Ovary (tissue), 9 donors: ENCODE data around the gene EPPIN. TPM values are rescaled to one million over a fixed set of nuclear protein-coding genes. Genes with fewer than 3 reads are reported as not detected.
"Not testable (repeated sequence)": the region's sequence is repeated elsewhere in the genome, so short reads cannot be mapped to it uniquely, and the experiment has no call there.

Experiments used
- DNase-seq, 5 donors: peaks; one replicate each; pipeline ENCODE4 v3.0.0-alpha.2; 2019 to 2020
- H3K27ac ChIP-seq, 2 donors: fragments of 200-600 bp; one replicate each; pipeline versions ENCODE4 v1.5.1 to v1.8.0; 2019 to 2022
- H3K27me3 ChIP-seq: fragments of 200-600 bp; one replicate; pipeline ENCODE4 v1.8.0; 2022
- H3K36me3 ChIP-seq: fragments of 200-600 bp; sonication (generic); one replicate; pipeline ENCODE4 v1.5.1; 2019
- H3K4me1 ChIP-seq: one replicate; pipeline ENCODE4 v1.8.1; 2013; ENCODE audit warnings: mild to moderate bottlenecking, moderate library complexity; ENCODE audit not compliant: insufficient read depth
- H3K4me3 ChIP-seq: fragments of 200-600 bp; sonication (generic); one replicate; pipeline ENCODE4 v1.5.1; 2017
- H3K9me3 ChIP-seq, 2 donors: fragments of 200-600 bp in 1 of 2; sonication (generic) in 1 of 2; one replicate each; pipeline versions ENCODE4 v1.5.1 to v1.8.1; 2013 to 2019; ENCODE audit warnings: mild to moderate bottlenecking in 1 of 2, moderate library complexity in 1 of 2
- EP300 ChIP-seq: sonication (generic); formaldehyde crosslinking; IDR thresholded peaks from one replicate; pipeline ENCODE4 v1.6.1; 2017; ENCODE audit warnings: antibody characterized with exemption
- POLR2A ChIP-seq: fragments of 450-650 bp; IDR thresholded peaks from one replicate; pipeline ENCODE4 v1.6.1; 2017; ENCODE audit warnings: antibody characterized with exemption, mild to moderate bottlenecking, moderate library complexity
- WGBS, 3 donors: extraction: QIAGEN DNeasy Blood & Tissue Kit in 1 of 3; methylation state at CpG; one replicate each; pipeline versions ENCODE4 v1.1.5 to v1.1.7; 2013 to 2017; 5-methylcytosine and 5-hydroxymethylcytosine counted together
- intact Hi-C, 4 donors: fragments of 100-400 bp; cut with DNase I; formaldehyde crosslinking; loops; one replicate each; pipeline versions ENCODE4 v1.11.0 to v1.15.1; 2022 to 2023
- polyA plus RNA-seq, 2 donors: library from polyadenylated mRNA; stranded (reverse); fragments of 200-250 nt in 1 of 2; fragments of 350-450 nt in 1 of 2; fragmentation: Illumina TruSeq in 1 of 2; extraction: RNeasy Lipid Tissue Mini Kit (QIAGEN cat#74804) in 1 of 2; gene quantifications; one replicate each; pipeline ENCODE4 v1.2.3, GENCODE V29; 2013 to 2014
- total RNA-seq, 7 donors: library from RNA; depleted of rRNA in 2 of 7; stranded (reverse); fragments of >200 nt in 2 of 7; fragmentation: NEBNext Ultra II Directional in 3 of 7; extraction: Animal tissue kit (Norgen Biotek cat#: 25700) in 3 of 7; gene quantifications; one replicate each; pipeline versions ENCODE4 v1.1.0 to v1.2.4, GENCODE V29; 2016 to 2023
- TF ChIP-seq, protein P1 (sequence below), 3 donors: fragments of 450-650 bp in 2 of 3; fragments of 200-600 bp in 1 of 3; IDR thresholded peaks; one replicate each; pipeline versions ENCODE4 v1.5.1 to v1.8.0; 2016 to 2022; ENCODE audit warnings: antibody characterized with exemption in 3 of 3, mild to moderate bottlenecking in 1 of 3
- donor health status: DM: no; HTN: no; CAD: no; lungs with moderate emphysema.
- donor health status: DM: no; HTN: no; CAD: no.
- donor health status: Bipolar disorder and iron deficiency.
- donor health status: DM: yes; HTN: yes; CAD: no.
- donor health status: DM: no; HTN: no; CAD: no.
- donor health status: DM: yes; HTN: yes; CAD: no.

The EPPIN gene
- total and polyA plus RNA-seq, 9 donors, result 0.21 to 1.1 (median 0.34) TPM; not detected in 5

DNA sequence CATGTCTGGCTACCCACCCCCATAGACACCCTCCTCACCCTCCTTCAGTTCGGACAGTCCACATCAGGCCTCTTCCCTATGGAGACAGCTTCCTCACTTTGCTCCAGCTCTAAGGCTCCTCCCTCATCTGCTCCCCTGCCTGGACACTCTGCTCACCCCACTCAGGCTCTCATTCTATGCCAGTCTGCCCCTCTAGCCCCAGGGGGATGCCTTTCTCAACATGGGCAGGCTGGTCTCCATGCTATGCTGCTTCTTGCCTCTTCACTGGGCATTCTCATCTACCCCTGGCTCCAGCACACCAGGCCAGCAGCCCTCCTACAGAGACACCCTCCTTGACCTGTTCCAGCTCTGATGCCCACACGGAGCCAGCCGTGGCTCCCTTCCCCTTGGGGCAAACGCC lies 32.0 kb upstream of the EPPIN start, which contains the start of gene WFDC8:
WFDC8 (minus strand) TSS at position 101 of the 400 bp plus-strand sequence; CDS start at position 64, 37 bp downstream.
- no peak within 1 kb of the TSS for H3K27ac ChIP-seq
- no peak for TF ChIP-seq EP300
- TF ChIP-seq, protein P1, sequence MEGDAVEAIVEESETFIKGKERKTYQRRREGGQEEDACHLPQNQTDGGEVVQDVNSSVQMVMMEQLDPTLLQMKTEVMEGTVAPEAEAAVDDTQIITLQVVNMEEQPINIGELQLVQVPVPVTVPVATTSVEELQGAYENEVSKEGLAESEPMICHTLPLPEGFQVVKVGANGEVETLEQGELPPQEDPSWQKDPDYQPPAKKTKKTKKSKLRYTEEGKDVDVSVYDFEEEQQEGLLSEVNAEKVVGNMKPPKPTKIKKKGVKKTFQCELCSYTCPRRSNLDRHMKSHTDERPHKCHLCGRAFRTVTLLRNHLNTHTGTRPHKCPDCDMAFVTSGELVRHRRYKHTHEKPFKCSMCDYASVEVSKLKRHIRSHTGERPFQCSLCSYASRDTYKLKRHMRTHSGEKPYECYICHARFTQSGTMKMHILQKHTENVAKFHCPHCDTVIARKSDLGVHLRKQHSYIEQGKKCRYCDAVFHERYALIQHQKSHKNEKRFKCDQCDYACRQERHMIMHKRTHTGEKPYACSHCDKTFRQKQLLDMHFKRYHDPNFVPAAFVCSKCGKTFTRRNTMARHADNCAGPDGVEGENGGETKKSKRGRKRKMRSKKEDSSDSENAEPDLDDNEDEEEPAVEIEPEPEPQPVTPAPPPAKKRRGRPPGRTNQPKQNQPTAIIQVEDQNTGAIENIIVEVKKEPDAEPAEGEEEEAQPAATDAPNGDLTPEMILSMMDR (IDR thresholded peaks at IDR 0.05), result no peak
- no peak for TF ChIP-seq POLR2A
- no peak within 1 kb of the TSS for H3K4me3 ChIP-seq
- H3K9me3 ChIP-seq, result no peaks in the 10 kb centered on the region
- no peaks in the 10 kb centered on the region for H3K4me1 ChIP-seq
- WGBS, 3 donors, result 55 to 74% (median 56%) methylated on average over 4 of the region's 4 CpGs
- DNase-seq, result no peak
- H3K36me3 ChIP-seq, result no peaks in the 10 kb centered on the region
- no peaks in the 10 kb centered on the region for H3K27me3 ChIP-seq
- intact Hi-C loops, result no loop called here

DNA sequence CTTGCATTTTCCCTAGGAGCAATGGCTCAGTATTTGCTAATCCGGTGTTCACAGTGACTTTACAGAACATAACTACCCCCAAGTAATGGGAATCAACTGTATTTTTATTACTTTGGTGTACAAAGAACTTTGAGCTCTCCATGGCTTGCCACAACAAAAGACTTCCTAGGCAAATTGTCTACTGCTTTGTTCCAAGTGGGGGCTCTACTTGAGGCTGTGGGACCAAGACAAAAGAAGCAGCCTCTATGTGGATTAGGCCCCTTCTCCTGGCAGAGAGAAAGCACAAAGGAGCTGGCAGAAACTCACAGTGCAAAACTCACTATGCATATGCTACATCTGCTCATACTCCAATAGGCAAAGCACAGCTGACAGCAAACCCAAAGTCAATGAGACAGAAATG lies 31.0 kb upstream of the EPPIN start:
- Histone ChIP-seq H3K27me3 (no peaks in the 10 kb centered on the region), H3K9me3 (no peaks in the 10 kb centered on the region), H3K27ac (no peak overlapping the region), H3K4me1 (no peaks in the 10 kb centered on the region), H3K4me3 (no peak overlapping the region), H3K36me3 (no peaks in the 10 kb centered on the region)
- DNase-seq, result no peak
- intact Hi-C loops, result no loop called here
- 85 to 96% (median 95%) methylated on average over 1 of the region's 1 CpG for WGBS, 3 donors
- TF ChIP-seq, protein P1 (IDR thresholded peaks at IDR 0.05), result no peak
- TF ChIP-seq POLR2A, result no peak
- TF ChIP-seq EP300, result no peak

DNA sequence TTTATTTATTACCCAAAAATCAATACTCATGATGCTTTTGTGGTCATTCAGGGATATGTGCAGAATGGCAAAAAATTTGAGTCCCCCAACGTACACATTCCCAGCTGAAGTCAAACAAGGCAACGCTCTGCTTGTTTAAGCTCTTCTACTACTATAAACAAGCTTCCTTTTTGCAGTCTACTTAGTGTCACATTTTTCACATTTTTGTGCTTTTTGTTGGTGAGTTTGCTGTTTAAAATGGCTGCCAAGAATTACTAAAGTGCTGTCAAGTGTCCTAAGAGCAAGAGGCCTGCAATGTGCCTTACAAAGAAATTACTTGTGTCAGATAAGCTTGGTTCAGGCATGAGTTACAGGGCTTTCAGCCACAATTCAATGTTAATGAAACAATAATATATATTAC lies 29.8 kb upstream of the EPPIN start:
- no peaks in the 10 kb centered on the region for H3K36me3 ChIP-seq
- no peaks in the 10 kb centered on the region for H3K4me1 ChIP-seq
- H3K27me3 ChIP-seq, result no peaks in the 10 kb centered on the region
- intact Hi-C loops, result no loop called here
- 5 to 12% (median 8%) methylated on average over 2 of the region's 2 CpGs for WGBS, 3 donors
- TF ChIP-seq POLR2A (no peak), EP300 (no peak)
- TF ChIP-seq, protein P1 (IDR thresholded peaks at IDR 0.05), result no peak
- H3K27ac ChIP-seq, result no peak overlapping the region
- no peak for DNase-seq
- H3K9me3 ChIP-seq, result no peaks in the 10 kb centered on the region
- no peak overlapping the region for H3K4me3 ChIP-seq

DNA sequence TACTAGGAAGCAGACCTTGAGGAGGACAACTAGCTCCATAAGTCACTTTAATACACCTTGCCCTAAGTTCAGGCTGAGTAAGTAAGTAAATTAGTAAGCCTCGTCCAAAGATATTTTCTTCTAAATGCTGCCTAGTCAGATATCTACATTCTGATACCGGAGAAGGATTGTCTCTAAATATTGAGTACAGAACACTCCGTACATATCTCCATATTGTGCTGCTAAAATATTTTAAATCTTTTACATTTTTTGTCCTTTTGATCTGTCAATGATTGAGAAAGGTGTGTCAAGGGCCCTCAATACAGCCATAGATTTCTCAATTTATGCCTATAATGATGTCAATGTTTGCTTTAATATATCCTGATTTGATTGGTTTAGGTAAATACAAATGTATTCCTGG lies 28.7 kb upstream of the EPPIN start:
- DNase-seq, result no peak
- H3K27me3 ChIP-seq, result no peaks in the 10 kb centered on the region
- 85 to 88% (median 85%) methylated on average over 3 of the region's 3 CpGs for WGBS, 3 donors
- no peaks in the 10 kb centered on the region for H3K36me3 ChIP-seq
- no peak overlapping the region for H3K4me3 ChIP-seq
- TF ChIP-seq POLR2A (no peak), EP300 (no peak)
- TF ChIP-seq, protein P1 (IDR thresholded peaks at IDR 0.05), result no peak
- no peak overlapping the region for H3K27ac ChIP-seq
- no peaks in the 10 kb centered on the region for H3K4me1 ChIP-seq
- intact Hi-C loops, result no loop called here
- H3K9me3 ChIP-seq, result no peaks in the 10 kb centered on the region

DNA sequence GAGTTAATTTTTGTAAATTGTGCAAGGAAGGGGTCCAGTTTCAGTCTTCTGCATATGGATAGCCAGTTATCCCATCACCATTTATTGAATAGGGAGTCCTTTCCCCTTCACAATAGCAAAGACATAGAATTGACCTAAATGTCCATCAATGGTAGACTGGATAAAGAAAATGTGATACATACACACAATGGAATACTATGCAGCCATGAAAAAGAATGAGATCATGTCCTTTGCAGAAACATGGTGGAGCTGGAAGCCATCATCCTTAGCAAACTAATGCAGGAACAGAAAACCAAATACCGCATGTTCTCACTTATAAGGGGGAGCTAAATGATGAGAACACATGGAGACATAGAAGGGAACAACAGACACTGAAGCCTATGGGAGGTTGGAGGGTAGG lies 22.4 kb upstream of the EPPIN start:
- DNase-seq, H3K27me3 ChIP-seq, H3K27ac ChIP-seq, H3K36me3 ChIP-seq, H3K4me3 ChIP-seq, H3K9me3 ChIP-seq, intact Hi-C loops, H3K4me1 ChIP-seq: not testable (repeated sequence)
- WGBS, 3 donors, result 74 to 90% (median 76%) methylated on average over 1 of the region's 1 CpG
